Hepatocyte (in vitro differentiated cells): ENCODE data around the gene KCNH6. TPM values are rescaled to one million over a fixed set of nuclear protein-coding genes. Genes with fewer than 3 reads are reported as not detected.

ENCODE experiments used
- DNase-seq: peaks from one replicate; pipeline ENCODE4 v3.0.0-alpha.2; 2016; ENCODE audit warnings: low spot score
- H2AFZ ChIP-seq: fragments of 200-600 bp; sonication (generic); 2 replicates; pipeline ENCODE4 v1.6.0; 2016; ENCODE audit warnings: antibody characterized with exemption, mild to moderate bottlenecking
- H3K27ac ChIP-seq: fragments of 200-600 bp; sonication (generic); 2 replicates; pipeline ENCODE4 v1.5.1; 2016; ENCODE audit warnings: mild to moderate bottlenecking
- H3K27me3 ChIP-seq: fragments of 200-600 bp; sonication (generic); 2 replicates; pipeline ENCODE4 v1.6.1; 2016
- H3K36me3 ChIP-seq: fragments of 200-600 bp; sonication (generic); replicated peaks from 2 replicates; pipeline ENCODE4 v1.5.1; 2016; ENCODE audit warnings: low read depth; ENCODE audit not compliant: insufficient read depth
- H3K4me1 ChIP-seq: fragments of 200-600 bp; sonication (generic); 2 replicates; pipeline ENCODE4 v1.5.1; 2016; ENCODE audit warnings: mild to moderate bottlenecking, moderate library complexity; ENCODE audit not compliant: insufficient read depth
- H3K4me2 ChIP-seq: fragments of 200-600 bp; sonication (generic); 2 replicates; pipeline ENCODE4 v1.6.0; 2016
- H3K4me3 ChIP-seq: fragments of 200-600 bp; sonication (generic); 2 replicates; pipeline ENCODE4 v1.5.1; 2016; ENCODE audit warnings: mild to moderate bottlenecking
- H3K79me2 ChIP-seq: fragments of 200-600 bp; sonication (generic); 2 replicates; pipeline ENCODE4 v1.6.0; 2017; ENCODE audit warnings: mild to moderate bottlenecking
- H3K9me2 ChIP-seq: fragments of 200-600 bp; sonication (generic); replicated peaks from 2 replicates; pipeline ENCODE4 v1.6.0; 2017; ENCODE audit warnings: mild to moderate bottlenecking; ENCODE audit not compliant: insufficient read depth
- H3K9me3 ChIP-seq: fragments of 200-600 bp; sonication (generic); 2 replicates; pipeline ENCODE4 v1.5.1; 2016; ENCODE audit warnings: low read depth, mild to moderate bottlenecking
- H4K20me1 ChIP-seq: fragments of 200-600 bp; sonication (generic); 2 replicates; pipeline ENCODE4 v1.6.0; 2016; ENCODE audit warnings: mild to moderate bottlenecking; ENCODE audit not compliant: insufficient read depth, poor library complexity, severe bottlenecking
- CTCF ChIP-seq: fragments of 200-600 bp; sonication (generic); IDR thresholded peaks from 2 replicates; pipeline ENCODE4 v1.5.1; 2016; ENCODE audit warnings: antibody characterized with exemption, mild to moderate bottlenecking; ENCODE audit not compliant: poor library complexity
- EZH2 ChIP-seq: fragments of 200-600 bp; sonication (generic); IDR thresholded peaks from 2 replicates; pipeline ENCODE4 v1.6.1; 2016; ENCODE audit warnings: antibody characterized with exemption, mild to moderate bottlenecking, borderline replicate concordance
- EZH2phosphoT487 ChIP-seq: fragments of 200-600 bp; sonication (generic); IDR thresholded peaks from one replicate; pipeline ENCODE4 v1.6.1; 2018; ENCODE audit warnings: antibody characterized with exemption, mild to moderate bottlenecking, low read depth, moderate library complexity; ENCODE audit not compliant: unreplicated experiment, severe bottlenecking
- WGBS: methylation state at CpG from one replicate; pipeline ENCODE4 v1.1.6; 2016; ENCODE audit warnings: low lambda C conversion rate; ENCODE audit errors: missing lambda C conversion rate; 5-methylcytosine and 5-hydroxymethylcytosine counted together
- polyA plus RNA-seq: library from polyadenylated mRNA; unstranded; fragments of >200 nt; fragmentation: Nextera tagmentation; extraction: Ambion mirVana; gene quantifications from 2 replicates; pipeline ENCODE4 v1.2.1, GENCODE V29; 2016
- total RNA-seq: library from RNA; depleted of rRNA; stranded (reverse); fragments of >200 nt; gene quantifications from 2 replicates; pipeline ENCODE4 v1.2.3, GENCODE V29; 2014

Gene KCNH6
- total RNA-seq, result 0.28 and 0.33 TPM in 2 replicates
- 0.36 TPM in 1 of 2 replicates, not detected in the other for polyA plus RNA-seq

- no peak for DNase-seq
- no peaks in the 10 kb centered on the region for H3K9me2 ChIP-seq
- H3K36me3 ChIP-seq, result no peaks in the 10 kb centered on the region
- no peaks in the 10 kb centered on the region for H4K20me1 ChIP-seq
- TF ChIP-seq EZH2phosphoT487, result no peak
- TF ChIP-seq EZH2, result no peak
- no peak for TF ChIP-seq CTCF
- H3K27ac ChIP-seq, result no peak within 1 kb of the TSS
- WGBS, result 30% methylated on average over 9 of the region's 38 CpGs
- no peak within 1 kb of the TSS for H2AFZ ChIP-seq
- peaks cover 3% of the 10 kb centered on the region for H3K4me1 ChIP-seq
- no peaks in the 10 kb centered on the region for H3K79me2 ChIP-seq
- H3K9me3 ChIP-seq, result no peaks in the 10 kb centered on the region
- H3K4me2 ChIP-seq, result peak within 1 kb of the TSS; percentile 86
- no peak within 1 kb of the TSS for H3K4me3 ChIP-seq
- H3K27me3 ChIP-seq, result peaks cover 22% of the 10 kb centered on the region
Measured at GRCh38 chr17:63523253-63523855, at the start of gene KCNH6. TSS of gene KCNH6 (plus strand) at chr17:63523358. CDS start at chr17:63523414, 56 bp downstream.

DNA sequence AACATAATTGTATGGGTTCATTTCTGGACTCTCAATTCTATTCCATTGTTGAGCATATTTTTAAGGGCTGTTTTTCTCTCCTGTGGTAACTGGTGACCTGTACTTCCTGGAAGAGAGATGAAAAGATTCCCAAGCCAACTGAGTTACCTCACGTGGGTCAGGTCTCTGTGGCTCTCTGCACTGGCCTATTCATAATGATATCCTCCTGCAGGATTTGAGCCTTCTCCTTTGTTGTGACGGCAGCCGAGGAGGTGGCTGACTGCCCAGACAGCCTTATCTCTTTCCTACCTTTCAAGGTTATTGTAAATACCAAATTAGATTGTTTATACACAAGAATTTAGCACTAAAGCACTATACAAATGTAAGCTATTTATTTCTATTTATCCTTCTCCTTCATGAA is 49.0 kb upstream of the KCNH6 start:
- DNase-seq, result no peak
- Histone ChIP-seq H3K4me1 (peaks cover 17% of the 10 kb centered on the region), H2AFZ (no peak overlapping the region)

GRCh38 chr17:63474586-63475460 is 48.3 kb upstream of the KCNH6 start:
- Histone ChIP-seq H3K9me2 (no peaks in the 10 kb centered on the region), H3K27me3 (peaks cover 14% of the 10 kb centered on the region), H4K20me1 (no peaks in the 10 kb centered on the region), H3K36me3 (no peaks in the 10 kb centered on the region), H3K9me3 (no peaks in the 10 kb centered on the region), H3K27ac (no peak overlapping the region), H3K4me3 (no peak overlapping the region), H3K79me2 (no peaks in the 10 kb centered on the region), H3K4me2 (no peak overlapping the region), H3K4me1 (peaks cover 17% of the 10 kb centered on the region), H2AFZ (no peak overlapping the region)
- DNase-seq, result no peak
- WGBS, result 78% methylated on average over 10 of the region's 10 CpGs
- no peak for TF ChIP-seq EZH2
- TF ChIP-seq CTCF, result no peak

More for the DNA sequence above, 49.0 kb upstream of the KCNH6 start:
- Histone ChIP-seq H3K79me2 (no peaks in the 10 kb centered on the region), H3K9me2 (no peaks in the 10 kb centered on the region), H3K36me3 (no peaks in the 10 kb centered on the region), H3K9me3 (no peaks in the 10 kb centered on the region), H3K27me3 (peaks cover 14% of the 10 kb centered on the region), H3K4me2 (no peak overlapping the region), H3K27ac (no peak overlapping the region), H4K20me1 (no peaks in the 10 kb centered on the region), H3K4me3 (no peak overlapping the region)
- TF ChIP-seq CTCF (no peak), EZH2 (no peak), EZH2phosphoT487 (no peak)
- 31% methylated on average over 3 of the region's 3 CpGs for WGBS
